Suprapubic skin (tissue), 3 donors: ENCODE results near the gene IFT20.

ENCODE experiments used
- EP300 ChIP-seq: sonication (generic); formaldehyde crosslinking; IDR thresholded peaks from one replicate; pipeline ENCODE4 v1.6.1; 2017; ENCODE audit warnings: antibody characterized with exemption
- TF ChIP-seq, protein P1 (sequence below), 2 donors: fragments of 200-600 bp in 1 of 2; fragments of 450-650 bp in 1 of 2; sonication (generic) in 1 of 2; IDR thresholded peaks; one replicate each; pipeline ENCODE4 v1.5.1; 2016 to 2019; ENCODE audit warnings: antibody characterized with exemption in 2 of 2, mild to moderate bottlenecking in 1 of 2, moderate library complexity in 1 of 2

DNA sequence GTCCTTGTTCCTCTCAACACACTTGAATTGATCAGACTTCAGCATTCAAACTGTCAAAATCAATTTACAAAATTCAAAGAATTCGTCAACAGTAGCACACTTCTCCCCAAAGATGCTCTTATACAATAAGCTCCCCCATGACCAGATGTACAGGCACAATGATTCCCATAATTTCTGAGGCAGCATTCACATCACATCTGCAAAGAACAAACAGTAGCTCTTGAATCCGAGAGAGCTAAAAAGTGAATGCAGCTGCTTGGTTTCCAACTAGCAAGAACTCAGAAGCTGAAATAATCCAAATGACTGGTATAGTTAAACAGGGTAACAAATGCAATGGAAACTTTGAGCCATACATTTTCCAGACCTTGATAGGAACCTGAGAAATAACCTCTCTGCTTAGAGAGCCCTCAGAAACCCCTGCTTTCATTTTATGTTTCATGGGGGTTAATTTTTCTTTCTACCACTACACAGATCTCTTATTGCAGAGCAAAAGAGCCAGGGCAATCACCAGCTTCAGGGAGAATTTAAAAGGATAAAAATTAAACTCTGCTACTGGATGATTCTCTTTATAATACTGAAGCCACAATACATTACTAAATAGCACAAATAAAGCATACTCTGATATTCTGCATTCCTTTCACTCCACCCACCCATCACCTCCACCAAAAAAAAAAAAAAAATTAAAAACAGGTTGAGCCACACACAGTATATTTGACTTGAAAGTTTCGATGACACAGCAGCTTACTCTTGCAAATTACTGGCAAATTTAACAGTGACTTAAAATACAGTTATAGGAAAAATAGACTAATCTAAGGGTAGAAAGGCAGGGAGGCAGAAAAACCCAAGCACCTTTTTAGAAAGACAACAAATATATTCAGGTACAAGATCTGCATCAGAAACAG is 39.3 kb downstream of the IFT20 start:
- TF ChIP-seq EP300, result no peak
- TF ChIP-seq, protein P1, sequence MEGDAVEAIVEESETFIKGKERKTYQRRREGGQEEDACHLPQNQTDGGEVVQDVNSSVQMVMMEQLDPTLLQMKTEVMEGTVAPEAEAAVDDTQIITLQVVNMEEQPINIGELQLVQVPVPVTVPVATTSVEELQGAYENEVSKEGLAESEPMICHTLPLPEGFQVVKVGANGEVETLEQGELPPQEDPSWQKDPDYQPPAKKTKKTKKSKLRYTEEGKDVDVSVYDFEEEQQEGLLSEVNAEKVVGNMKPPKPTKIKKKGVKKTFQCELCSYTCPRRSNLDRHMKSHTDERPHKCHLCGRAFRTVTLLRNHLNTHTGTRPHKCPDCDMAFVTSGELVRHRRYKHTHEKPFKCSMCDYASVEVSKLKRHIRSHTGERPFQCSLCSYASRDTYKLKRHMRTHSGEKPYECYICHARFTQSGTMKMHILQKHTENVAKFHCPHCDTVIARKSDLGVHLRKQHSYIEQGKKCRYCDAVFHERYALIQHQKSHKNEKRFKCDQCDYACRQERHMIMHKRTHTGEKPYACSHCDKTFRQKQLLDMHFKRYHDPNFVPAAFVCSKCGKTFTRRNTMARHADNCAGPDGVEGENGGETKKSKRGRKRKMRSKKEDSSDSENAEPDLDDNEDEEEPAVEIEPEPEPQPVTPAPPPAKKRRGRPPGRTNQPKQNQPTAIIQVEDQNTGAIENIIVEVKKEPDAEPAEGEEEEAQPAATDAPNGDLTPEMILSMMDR (IDR thresholded peaks at IDR 0.05), result no peak
